ENCODE data around the gene LYRM9. TPM values are rescaled to one million over a fixed set of nuclear protein-coding genes. Genes with fewer than 3 reads are reported as not detected.
"Not testable (repeated sequence)": the region's sequence is repeated elsewhere in the genome, so short reads cannot be mapped to it uniquely, and the experiment has no call there.

Gene LYRM9
- total RNA-seq, 1 donor from 2014 or later: 1.3 TPM

DNA sequence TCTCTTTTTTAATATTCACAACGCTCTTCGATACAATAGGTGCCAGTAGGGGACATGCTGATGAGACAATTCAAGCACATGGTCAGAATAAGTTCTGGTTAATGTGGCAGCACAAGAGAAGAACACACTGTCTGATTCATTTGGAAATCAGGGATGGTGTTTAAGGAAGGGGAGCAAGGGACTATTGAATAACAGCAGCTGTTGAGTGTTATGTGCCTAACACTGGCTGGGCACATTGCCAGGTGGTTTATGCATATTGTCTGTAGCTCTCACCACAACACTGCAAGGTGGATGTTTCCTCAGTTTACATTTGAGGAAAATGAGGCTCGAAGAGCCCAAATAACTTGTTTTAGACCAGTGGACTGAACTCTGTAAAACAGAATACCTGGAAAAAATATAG is 44.2 kb downstream of the LYRM9 start:
- DNase-seq (ENCODE audit: low read depth) (no peak), FAIRE-seq (no peak)
- TF ChIP-seq, protein P1, sequence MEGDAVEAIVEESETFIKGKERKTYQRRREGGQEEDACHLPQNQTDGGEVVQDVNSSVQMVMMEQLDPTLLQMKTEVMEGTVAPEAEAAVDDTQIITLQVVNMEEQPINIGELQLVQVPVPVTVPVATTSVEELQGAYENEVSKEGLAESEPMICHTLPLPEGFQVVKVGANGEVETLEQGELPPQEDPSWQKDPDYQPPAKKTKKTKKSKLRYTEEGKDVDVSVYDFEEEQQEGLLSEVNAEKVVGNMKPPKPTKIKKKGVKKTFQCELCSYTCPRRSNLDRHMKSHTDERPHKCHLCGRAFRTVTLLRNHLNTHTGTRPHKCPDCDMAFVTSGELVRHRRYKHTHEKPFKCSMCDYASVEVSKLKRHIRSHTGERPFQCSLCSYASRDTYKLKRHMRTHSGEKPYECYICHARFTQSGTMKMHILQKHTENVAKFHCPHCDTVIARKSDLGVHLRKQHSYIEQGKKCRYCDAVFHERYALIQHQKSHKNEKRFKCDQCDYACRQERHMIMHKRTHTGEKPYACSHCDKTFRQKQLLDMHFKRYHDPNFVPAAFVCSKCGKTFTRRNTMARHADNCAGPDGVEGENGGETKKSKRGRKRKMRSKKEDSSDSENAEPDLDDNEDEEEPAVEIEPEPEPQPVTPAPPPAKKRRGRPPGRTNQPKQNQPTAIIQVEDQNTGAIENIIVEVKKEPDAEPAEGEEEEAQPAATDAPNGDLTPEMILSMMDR (IDR thresholded peaks at IDR 0.05; ENCODE audit: insufficient read depth, low read length, severe bottlenecking): no peak
- Histone ChIP-seq H3K4me3 (ENCODE audit: low read depth, low read length) (no peak overlapping the region), H3K36me3 (ENCODE audit: control insufficient read depth, insufficient read depth, low read length) (no peaks in the 10 kb centered on the region), H3K27me3 (ENCODE audit: control insufficient read depth, insufficient read depth, low read length) (peaks cover 6% of the 10 kb centered on the region)

DNA sequence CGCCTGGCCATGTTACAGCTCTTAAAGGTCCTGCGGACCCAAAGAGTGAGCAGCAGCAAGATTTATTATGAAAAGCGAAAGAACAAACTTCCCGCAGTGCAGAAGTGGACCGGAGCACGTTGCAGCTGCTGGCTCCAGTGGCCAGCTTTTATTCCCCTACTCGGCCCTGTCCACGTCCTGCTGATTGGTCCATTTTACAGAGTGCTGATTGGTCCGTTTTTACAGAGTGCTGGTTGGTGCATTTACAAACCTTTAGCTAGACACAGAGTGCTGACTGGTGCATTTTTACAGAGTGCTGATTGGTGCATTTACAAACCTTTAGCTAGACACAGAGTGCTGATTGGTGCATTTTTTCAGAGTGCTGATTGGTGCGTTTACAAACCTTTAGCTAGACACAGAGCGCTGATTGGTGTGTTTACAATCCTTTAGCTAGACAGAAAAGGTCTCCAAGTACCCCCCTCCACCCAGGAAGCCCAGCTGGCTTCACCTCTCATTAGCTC is 46.3 kb downstream of the LYRM9 start:
- H3K27me3 ChIP-seq (ENCODE audit: control insufficient read depth, insufficient read depth, low read length); FAIRE-seq: not testable (repeated sequence)

DNA sequence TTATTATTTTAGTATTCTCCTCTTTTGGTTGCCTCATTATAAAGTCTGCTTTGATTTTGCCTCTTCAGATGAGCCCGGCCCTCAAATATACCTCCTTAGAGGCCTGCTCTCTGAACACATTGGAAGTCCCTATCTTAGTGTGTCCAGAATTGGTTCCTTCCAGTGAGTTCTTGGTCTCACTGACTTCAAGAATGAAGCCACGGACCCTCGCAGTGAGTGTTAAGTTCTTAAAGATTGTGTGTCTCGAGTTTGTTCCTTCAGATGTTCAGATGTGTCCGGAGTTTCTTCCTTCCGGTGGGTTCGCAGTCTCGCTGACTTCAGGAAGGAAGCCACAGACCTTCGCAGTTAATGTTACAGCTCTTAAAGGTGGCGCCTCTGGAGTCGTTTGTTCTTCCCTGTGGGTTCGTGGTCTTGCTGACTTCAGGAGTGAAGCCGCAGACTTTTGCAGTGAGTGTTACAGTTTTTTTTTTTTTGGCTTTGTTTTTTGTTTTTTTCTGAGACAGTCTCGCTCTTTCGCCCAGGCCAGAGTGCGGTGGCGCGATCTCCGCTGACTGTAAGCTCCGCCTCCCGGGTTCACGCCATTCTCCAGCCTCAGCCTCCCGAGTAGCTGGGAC is 47.0 kb downstream of the LYRM9 start:
- no peak overlapping the region for H3K4me3 ChIP-seq (ENCODE audit: low read depth, low read length)
- FAIRE-seq: no peak
- DNase-seq (ENCODE audit: low read depth): no peak

More for the DNA sequence above, 46.3 kb downstream of the LYRM9 start:
- not testable (repeated sequence) for DNase-seq (ENCODE audit: low read depth); H3K36me3 ChIP-seq (ENCODE audit: control insufficient read depth, insufficient read depth, low read length); H3K4me3 ChIP-seq (ENCODE audit: low read depth, low read length)

DNA sequence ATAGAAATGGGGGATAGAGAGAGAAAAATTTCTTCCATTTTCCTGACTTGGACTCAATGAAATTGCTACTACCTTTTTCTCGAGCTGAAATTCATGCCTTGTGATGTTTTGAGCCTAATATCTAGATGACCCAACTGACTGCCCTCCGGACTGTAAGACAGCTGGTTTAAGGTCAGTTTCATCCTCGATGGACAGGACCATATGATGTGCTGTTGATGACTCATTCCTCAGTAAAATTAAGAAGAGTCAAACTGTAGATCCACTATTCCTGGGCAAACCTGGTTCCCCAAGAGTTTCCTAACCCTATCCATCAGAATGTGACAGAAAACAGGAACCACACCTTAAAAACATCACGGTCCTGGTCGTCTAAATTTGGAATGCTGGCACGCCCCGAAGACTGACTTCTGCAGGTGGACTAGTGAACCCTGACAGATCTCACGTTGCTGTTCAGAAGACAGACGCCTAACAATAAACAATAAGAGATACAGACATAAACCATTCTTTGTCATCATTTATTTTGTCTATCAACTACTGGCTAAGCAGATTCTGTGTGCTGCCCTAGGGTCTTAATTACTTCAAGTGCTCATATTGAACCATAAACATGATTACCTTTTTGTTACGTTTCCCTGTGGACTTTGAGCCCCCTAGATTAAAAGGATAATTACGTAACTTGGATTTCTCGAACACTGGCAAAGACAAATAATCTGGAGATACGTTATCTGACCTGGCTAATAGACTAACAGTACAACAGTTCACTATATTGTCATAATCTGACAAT is 47.7 kb downstream of the LYRM9 start:
- Histone ChIP-seq H3K36me3 (ENCODE audit: control insufficient read depth, insufficient read depth, low read length) (no peaks in the 10 kb centered on the region), H3K27me3 (ENCODE audit: control insufficient read depth, insufficient read depth, low read length) (no peaks in the 10 kb centered on the region), H3K4me3 (ENCODE audit: low read depth, low read length) (no peak overlapping the region)
- FAIRE-seq (no peak), DNase-seq (ENCODE audit: low read depth) (no peak)
- TF ChIP-seq, protein P1 (IDR thresholded peaks at IDR 0.05; ENCODE audit: insufficient read depth, low read length, severe bottlenecking): no peak

More for the DNA sequence above, 47.0 kb downstream of the LYRM9 start:
- no peaks in the 10 kb centered on the region for H3K36me3 ChIP-seq (ENCODE audit: control insufficient read depth, insufficient read depth, low read length)
- no peaks in the 10 kb centered on the region for H3K27me3 ChIP-seq (ENCODE audit: control insufficient read depth, insufficient read depth, low read length)
- TF ChIP-seq, protein P1 (IDR thresholded peaks at IDR 0.05; ENCODE audit: insufficient read depth, low read length, severe bottlenecking): no peak

DNA sequence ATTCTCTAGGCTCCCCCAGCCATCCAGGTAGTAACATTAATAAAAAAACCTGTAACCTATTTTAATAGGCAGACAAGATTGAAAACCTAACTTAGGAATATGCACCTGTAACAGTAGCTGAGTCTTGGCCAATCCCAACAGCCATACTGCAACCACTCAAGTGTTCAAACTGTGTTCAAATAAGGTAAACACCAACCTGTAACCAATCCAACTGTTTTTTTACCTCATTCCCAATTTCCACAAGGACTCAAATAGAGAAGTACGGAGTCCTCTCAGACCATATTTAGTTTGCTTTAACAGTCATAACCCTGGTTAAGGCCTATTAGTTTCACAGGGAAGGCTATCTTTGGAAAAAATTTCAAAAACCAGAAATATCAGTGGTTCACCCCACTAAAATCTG is 52.5 kb downstream of the LYRM9 start:
- FAIRE-seq (no peak), DNase-seq (ENCODE audit: low read depth) (peak; percentile 14)
- Histone ChIP-seq H3K4me3 (ENCODE audit: low read depth, low read length) (no peak overlapping the region), H3K27me3 (ENCODE audit: control insufficient read depth, insufficient read depth, low read length) (peaks cover 6% of the 10 kb centered on the region), H3K36me3 (ENCODE audit: control insufficient read depth, insufficient read depth, low read length) (no peaks in the 10 kb centered on the region)
- TF ChIP-seq, protein P1 (IDR thresholded peaks at IDR 0.05; ENCODE audit: insufficient read depth, low read length, severe bottlenecking): no peak

DNA sequence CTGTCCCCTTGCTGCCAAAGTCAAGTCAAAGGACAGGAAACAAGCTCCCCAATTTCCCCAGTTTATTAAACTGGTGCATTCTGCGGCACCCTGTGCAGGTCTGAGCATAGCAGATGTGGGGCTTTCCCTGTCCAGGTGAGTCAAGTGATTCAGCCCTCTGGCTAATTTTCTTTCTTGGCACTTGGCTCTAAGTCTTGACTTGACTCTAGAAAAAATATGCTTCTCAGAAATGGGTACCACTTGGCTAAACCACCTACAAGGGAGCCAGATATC is 52.8 kb downstream of the LYRM9 start:
- H3K4me3 ChIP-seq (ENCODE audit: low read depth, low read length); H3K27me3 ChIP-seq (ENCODE audit: control insufficient read depth, insufficient read depth, low read length); DNase-seq (ENCODE audit: low read depth); H3K36me3 ChIP-seq (ENCODE audit: control insufficient read depth, insufficient read depth, low read length): not testable (repeated sequence)
- peak; percentile 100 for FAIRE-seq

DNA sequence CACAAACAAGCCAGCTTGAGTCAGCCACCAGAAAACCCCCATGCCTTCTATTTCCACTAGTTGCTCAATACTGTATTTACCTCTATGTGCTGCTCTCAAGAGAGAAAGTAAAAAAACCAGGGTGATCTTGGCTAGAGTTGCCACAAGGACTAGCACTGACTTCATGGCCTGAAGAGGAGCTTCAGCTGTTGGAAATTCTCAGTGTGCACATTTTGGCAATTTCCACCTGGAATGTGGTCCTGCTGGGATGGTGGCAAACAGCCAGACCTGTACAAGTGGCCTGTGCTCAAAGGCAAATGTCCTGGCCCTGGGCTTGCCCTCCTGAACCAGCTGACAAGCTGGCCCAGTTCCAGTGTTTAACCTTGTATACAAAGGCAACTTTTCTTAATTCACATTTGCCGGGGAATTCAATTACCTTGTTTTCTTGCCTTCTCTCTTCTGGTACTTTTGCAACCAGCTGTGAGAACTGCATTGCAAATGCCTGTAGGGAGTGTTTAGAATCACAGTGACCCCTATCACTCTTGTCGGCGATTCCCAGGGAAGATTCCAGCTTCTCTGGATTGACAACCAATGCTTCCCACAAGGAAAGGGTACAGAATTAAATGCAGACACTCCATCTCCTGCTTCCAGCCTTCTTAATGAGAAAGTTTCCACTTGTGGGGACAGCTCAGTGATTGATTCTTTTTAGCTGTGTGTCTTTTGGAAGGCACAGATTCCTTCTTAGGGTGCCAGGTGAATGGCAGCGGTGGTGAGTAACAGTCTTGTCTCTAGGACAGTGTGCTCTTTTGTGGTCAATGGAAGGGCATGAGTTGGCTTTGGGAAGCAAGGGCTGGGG is 53.4 kb downstream of the LYRM9 start:
- not testable (repeated sequence) for H3K27me3 ChIP-seq (ENCODE audit: control insufficient read depth, insufficient read depth, low read length); H3K4me3 ChIP-seq (ENCODE audit: low read depth, low read length); H3K36me3 ChIP-seq (ENCODE audit: control insufficient read depth, insufficient read depth, low read length); DNase-seq (ENCODE audit: low read depth); FAIRE-seq

DNA sequence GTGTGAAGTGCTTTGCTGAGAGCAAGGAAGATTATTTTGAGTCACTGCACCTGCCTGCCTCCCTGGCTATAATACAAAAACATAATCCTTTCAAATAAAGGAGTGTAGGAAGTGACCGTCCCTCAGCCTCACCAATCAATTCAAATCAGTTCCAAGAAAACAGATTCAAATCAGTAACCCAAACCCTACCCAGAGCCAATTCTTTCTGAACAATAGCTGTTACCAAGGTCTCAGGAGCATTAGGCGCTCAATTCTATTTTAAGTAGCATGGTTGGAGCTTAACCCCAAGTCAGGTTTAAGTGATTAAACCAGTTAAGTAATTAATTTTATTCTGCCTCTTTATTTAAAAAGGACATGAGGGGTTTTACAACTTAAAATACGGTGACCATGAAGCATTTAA is 54.6 kb downstream of the LYRM9 start:
- peak; percentile 23 for FAIRE-seq
- H3K4me3 ChIP-seq (ENCODE audit: low read depth, low read length); H3K36me3 ChIP-seq (ENCODE audit: control insufficient read depth, insufficient read depth, low read length); DNase-seq (ENCODE audit: low read depth); H3K27me3 ChIP-seq (ENCODE audit: control insufficient read depth, insufficient read depth, low read length): not testable (repeated sequence)

DNA sequence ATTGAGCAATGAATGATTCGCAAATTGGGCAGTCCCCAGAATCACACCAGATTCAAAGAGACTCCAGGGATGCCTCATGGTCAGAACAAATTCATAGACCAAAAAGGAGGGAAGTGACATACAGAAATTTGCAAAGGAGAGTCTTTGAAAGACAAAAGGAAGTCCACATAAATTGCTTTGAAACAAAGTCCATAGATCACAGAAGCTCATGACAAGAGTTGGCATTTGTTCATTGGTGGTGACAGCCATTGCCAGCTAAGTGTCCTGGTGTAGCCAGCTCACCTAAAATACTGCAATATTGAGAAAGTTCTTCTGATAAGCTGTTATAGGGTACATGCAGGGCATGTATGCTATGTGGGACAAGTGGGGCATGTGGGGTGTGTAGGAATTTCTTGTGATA is 55.4 kb downstream of the LYRM9 start:
- FAIRE-seq: peak; percentile 68

More for the DNA sequence above, 55.4 kb downstream of the LYRM9 start:
- not testable (repeated sequence) for H3K36me3 ChIP-seq (ENCODE audit: control insufficient read depth, insufficient read depth, low read length); H3K4me3 ChIP-seq (ENCODE audit: low read depth, low read length); H3K27me3 ChIP-seq (ENCODE audit: control insufficient read depth, insufficient read depth, low read length); DNase-seq (ENCODE audit: low read depth)
